ENCODE results near the gene EGFL7. TPM values are rescaled to one million over a fixed set of nuclear protein-coding genes. Genes with fewer than 3 reads are reported as not detected.

Gene EGFL7
- total and polyA plus RNA-seq, 2 of the 8 experiments (the other 6 are each of a cell fraction or from before 2014, with no cell fraction given), result 37.8 to 53.4 TPM

DNA sequence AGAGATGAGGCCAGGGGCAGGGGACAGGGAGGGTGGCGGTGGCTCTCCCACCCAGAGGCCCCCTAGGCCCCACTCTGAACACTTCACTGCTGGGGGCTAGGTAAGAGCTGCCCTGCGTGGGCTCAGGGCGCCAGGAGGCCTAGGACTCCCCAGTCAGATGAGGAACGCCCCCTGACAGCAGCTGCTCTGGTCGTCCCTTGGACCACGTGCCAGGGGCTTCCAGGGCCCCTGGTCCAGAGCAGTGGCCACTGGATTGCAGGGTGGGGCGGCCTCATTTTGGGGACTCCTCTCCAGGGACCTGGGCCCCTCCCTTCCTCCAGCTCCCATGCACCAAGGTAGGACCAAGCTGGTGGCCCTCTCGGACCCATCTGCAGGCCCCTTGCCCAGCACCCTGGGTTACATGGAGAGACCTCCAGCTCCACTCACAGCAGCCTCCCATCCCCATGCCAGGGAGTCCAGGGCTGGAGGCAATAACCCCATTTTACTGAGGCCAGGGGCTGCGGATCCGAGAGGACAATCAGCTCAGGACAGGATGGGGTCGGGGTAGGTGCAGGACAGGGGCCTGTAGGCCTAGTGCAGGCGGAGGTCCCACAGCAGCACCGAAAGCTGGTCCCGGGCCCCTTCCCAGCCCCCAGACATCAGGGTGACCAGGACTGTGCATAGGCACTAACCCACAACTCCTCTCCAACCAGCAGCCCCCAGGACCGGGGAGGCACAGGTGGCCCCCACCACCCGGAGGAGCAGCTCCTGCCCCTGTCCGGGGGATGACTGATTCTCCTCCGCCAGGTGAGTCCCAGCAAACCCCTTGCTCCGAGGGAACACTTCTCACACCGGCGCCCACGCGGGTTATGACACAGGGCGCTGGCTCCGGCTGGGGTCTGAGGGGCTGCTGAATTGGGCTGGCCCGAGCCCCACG lies 1.5 kb downstream of the EGFL7 start:
- DNase-seq (ENCODE audit: low read depth in 1 of 2, low spot score in 2 of 2), result no peak
- H2BK15ac ChIP-seq (ENCODE audit: low read length), result no peak overlapping the region
- H3K36me3 ChIP-seq (ENCODE audit: control insufficient read depth in 2 of 4, insufficient read depth in 4 of 4, low read length in 3 of 4), result no peaks in the 10 kb centered on the region
- no peak overlapping the region for H4K5ac ChIP-seq (ENCODE audit: insufficient read length, low read depth, low read length)
- no peak overlapping the region for H3K18ac ChIP-seq (ENCODE audit: extremely low read depth, low read length)
- H3K4me2 ChIP-seq (ENCODE audit: insufficient read depth in 1 of 2, low read depth in 2 of 2, low read length in 2 of 2), result no peak overlapping the region
- H2BK5ac ChIP-seq (ENCODE audit: low read depth, low read length), result no peak overlapping the region
- 85% methylated on average over 21 of the region's 27 CpGs; no CpG with 5 or more reads in 1 of the 2 experiments for WGBS, 2 experiments (ENCODE audit: extremely low coverage in 1 of 2, insufficient coverage in 1 of 2, insufficient read length in 1 of 2, insufficient replicate concordance in 2 of 2, low coverage in 1 of 2, low lambda C conversion rate in 2 of 2, missing lambda C conversion rate in 1 of 2)
- no peak overlapping the region for H3K56ac ChIP-seq (replicated peaks; ENCODE audit: insufficient read length, low read depth, low read length)
- no peaks in the 10 kb centered on the region for H3K79me2 ChIP-seq (ENCODE audit: control insufficient read depth in 1 of 2, insufficient read depth in 2 of 2, low read length in 2 of 2)
- H3K79me1 ChIP-seq (ENCODE audit: low read depth, low read length), result no peaks in the 10 kb centered on the region
- no peak overlapping the region for H3K27ac ChIP-seq (ENCODE audit: low read depth, low read length)
- no peak overlapping the region for H2AFZ ChIP-seq (ENCODE audit: low read length)
- no peaks in the 10 kb centered on the region for H3K9me3 ChIP-seq (ENCODE audit: insufficient read depth in 2 of 2, low read depth in 1 of 2, low read length in 1 of 2)
- H3K4ac ChIP-seq (replicated peaks; ENCODE audit: insufficient read length, low read depth, low read length), result no peak overlapping the region
- H2BK20ac ChIP-seq (ENCODE audit: low read length), result no peak overlapping the region
- POLR2A ChIA-PET (ENCODE audit: partially characterized antibody), result interaction anchor here (0.8 to 1.0 kb wide), 5 partner anchors 8 to 338 kb away, joined by 3 to 4 read pairs (median 3); no protein-coding TSS in a partner anchor
- no peak overlapping the region for H2BK120ac ChIP-seq (replicated peaks; ENCODE audit: low read depth, low read length)
- no peaks in the 10 kb centered on the region; a peak in 2 of 7 replicates for H3K27me3 ChIP-seq (replicated peaks in 1 of 4; ENCODE audit: control insufficient read depth in 3 of 4, extremely low read depth in 1 of 4, insufficient read depth in 3 of 4, low read length in 3 of 4)
- H2AK5ac ChIP-seq (ENCODE audit: low read depth, low read length), result no peak overlapping the region
- no peak overlapping the region for H3K4me3 ChIP-seq (ENCODE audit: extremely low read depth in 1 of 4, insufficient read depth in 2 of 4, low read depth in 3 of 4, low read length in 4 of 4)
- no peak overlapping the region for H3K14ac ChIP-seq (ENCODE audit: insufficient read length)
- H2BK12ac ChIP-seq (ENCODE audit: low read depth, low read length), result no peak overlapping the region
- H4K91ac ChIP-seq (replicated peaks; ENCODE audit: insufficient read length, low read length), result no peak overlapping the region
- peaks cover 0 to 4% (median 2%) of the 10 kb centered on the region in 4 experiments; a peak in 4 of 7 replicates for H3K4me1 ChIP-seq (replicated peaks in 1 of 4; ENCODE audit: control insufficient read depth in 3 of 4, insufficient read depth in 4 of 4, low read length in 3 of 4)
- TF ChIP-seq CREB1 (IDR thresholded peaks at IDR 0.05) (no peak), CBX8 (IDR thresholded peaks at IDR 0.05; ENCODE audit: borderline replicate concordance, low read depth, low read length) (no peak), ASH2L (IDR thresholded peaks at IDR 0.05; ENCODE audit: low read length) (no peak), CHD1 (IDR thresholded peaks at IDR 0.05; ENCODE audit: low read depth, low read length) (no peak), CTBP2 (IDR thresholded peaks at IDR 0.05; ENCODE audit: borderline replicate concordance, insufficient read depth, insufficient read length, low read length) (no peak), SUZ12 (IDR thresholded peaks at IDR 0.05; ENCODE audit: low read length) (no peak), FOSL1 (IDR thresholded peaks at IDR 0.05; ENCODE audit: insufficient read depth, low read depth, low read length) (no peak), HDAC6 (IDR thresholded peaks at IDR 0.05; ENCODE audit: low read depth, low read length) (no peak), KDM4A (IDR thresholded peaks at IDR 0.05; ENCODE audit: low read depth, low read length, severe bottlenecking) (no peak), ZNF274 (IDR thresholded peaks at IDR 0.05; ENCODE audit: borderline replicate concordance, extremely low read depth, low read length) (no peak), BCL11A (IDR thresholded peaks at IDR 0.05; ENCODE audit: low read depth in 2 of 2, low read length in 2 of 2) (no peak), MAFK (IDR thresholded peaks at IDR 0.05; ENCODE audit: low read depth, low read length) (no peak)
- H3K23me2 ChIP-seq (ENCODE audit: low read depth, low read length), result no peaks in the 10 kb centered on the region; the same call in 1 of the 2 replicates
- no peak overlapping the region for H3K23ac ChIP-seq (ENCODE audit: insufficient read length)
- CTCF ChIA-PET (ENCODE audit: partially characterized antibody), result interaction anchor here (0.7 to 2.6 kb wide), 11 partner anchors 8 to 760 kb away, joined by 3 to 14 read pairs (median 3); no protein-coding TSS in a partner anchor
- peak overlapping the region; percentile 51; the same call in 1 of the 2 replicates for H4K8ac ChIP-seq (ENCODE audit: extremely low read depth, insufficient read depth, low read length)
- peaks cover 0 to 6% of the 10 kb centered on the region in 2 experiments for H4K20me1 ChIP-seq (replicated peaks in 1 of 2; ENCODE audit: control insufficient read depth in 1 of 2, insufficient read depth in 2 of 2, low read length in 2 of 2)
- no peak overlapping the region for H3K9ac ChIP-seq (replicated peaks in 1 of 4; ENCODE audit: extremely low read depth in 1 of 4, low read depth in 3 of 4, low read length in 3 of 4)
- no peak for FAIRE-seq
